ACC112 (cell line): ENCODE measurements around the gene AGAP1.

Experiments used
- H2AFZ ChIP-seq: fragments of 200-600 bp; sonication (generic); one replicate; pipeline ENCODE4 v1.6.0; 2017; ENCODE audit warnings: antibody characterized with exemption, low read length; ENCODE audit not compliant: unreplicated experiment
- H3K27ac ChIP-seq: fragments of 200-600 bp; sonication (generic); 2 replicates; pipeline ENCODE4 v1.5.1; 2014; ENCODE audit warnings: low read depth, mild to moderate bottlenecking, antibody characterized with exemption, low read length, moderate library complexity
- H3K27me3 ChIP-seq: fragments of 200-600 bp; sonication (generic); 2 replicates; pipeline ENCODE4 v1.6.1; 2014; ENCODE audit warnings: mild to moderate bottlenecking, antibody characterized with exemption, low read length, moderate library complexity, mixed read lengths; ENCODE audit not compliant: insufficient read depth
- H3K36me3 ChIP-seq: fragments of 200-600 bp; sonication (generic); 2 replicates; pipeline ENCODE4 v1.6.1; 2016; ENCODE audit warnings: mild to moderate bottlenecking, antibody characterized with exemption, low read length, moderate library complexity, mixed read lengths; ENCODE audit not compliant: insufficient read depth
- H3K4me1 ChIP-seq: fragments of 200-600 bp; sonication (generic); one replicate; pipeline ENCODE4 v1.6.1; 2016; ENCODE audit warnings: low read length, mixed read lengths; ENCODE audit not compliant: insufficient read depth, unreplicated experiment, control insufficient read depth
- H3K4me3 ChIP-seq: fragments of 200-600 bp; sonication (generic); 2 replicates; pipeline ENCODE4 v1.5.1; 2014; ENCODE audit warnings: mild to moderate bottlenecking, low read depth, low read length
- H3K79me2 ChIP-seq: fragments of 200-600 bp; sonication (generic); one replicate; pipeline ENCODE4 v1.6.0; 2016; ENCODE audit warnings: low read length; ENCODE audit not compliant: control insufficient read depth, unreplicated experiment, insufficient read depth

The AGAP1 gene

DNA sequence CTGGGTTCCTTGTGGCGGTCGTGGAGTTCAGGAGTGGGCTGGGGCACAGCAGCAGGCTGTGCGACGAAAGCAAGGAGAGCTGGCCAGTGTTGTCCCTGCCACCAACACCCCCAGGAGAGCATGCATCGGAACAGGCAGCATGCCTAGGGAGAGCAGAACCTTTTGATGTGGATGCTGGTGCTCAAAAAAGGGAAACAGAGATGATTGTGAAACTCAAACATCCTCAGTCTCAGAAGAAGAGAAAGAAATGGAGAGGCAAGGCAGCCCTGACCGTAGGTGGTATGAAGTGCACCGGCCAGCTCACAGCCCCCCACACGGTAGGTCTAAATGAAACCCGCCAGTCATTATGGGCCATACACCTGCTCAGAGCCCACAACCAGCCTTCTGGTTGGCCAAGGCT is 420.9 kb downstream of the AGAP1 start:
- H3K27ac ChIP-seq = no peak overlapping the region
- H3K4me1 ChIP-seq = no peaks in the 10 kb centered on the region
- no peaks in the 10 kb centered on the region for H3K79me2 ChIP-seq
- no peak overlapping the region for H3K4me3 ChIP-seq
- no peak overlapping the region for H2AFZ ChIP-seq
- no peaks in the 10 kb centered on the region for H3K27me3 ChIP-seq
- peaks cover 25% of the 10 kb centered on the region for H3K36me3 ChIP-seq

GRCh38 chr2:235917506-235917905 is 423.7 kb downstream of the AGAP1 start:
- Histone ChIP-seq H3K4me3 (no peak overlapping the region), H3K27ac (no peak overlapping the region), H2AFZ (no peak overlapping the region), H3K79me2 (no peaks in the 10 kb centered on the region), H3K27me3 (no peaks in the 10 kb centered on the region), H3K4me1 (no peaks in the 10 kb centered on the region), H3K36me3 (peaks cover 25% of the 10 kb centered on the region)

- Histone ChIP-seq H2AFZ (no peak overlapping the region), H3K4me1 (no peaks in the 10 kb centered on the region), H3K27me3 (no peaks in the 10 kb centered on the region), H3K36me3 (peaks cover 22% of the 10 kb centered on the region), H3K4me3 (no peak overlapping the region), H3K27ac (no peak overlapping the region), H3K79me2 (no peaks in the 10 kb centered on the region)
Observed at GRCh38 chr2:235918876-235919275, 425.0 kb downstream of the AGAP1 start.

GRCh38 chr2:235920216-235920865 is 426.5 kb downstream of the AGAP1 start:
- Histone ChIP-seq H3K4me1 (no peaks in the 10 kb centered on the region), H3K27ac (no peak overlapping the region), H3K27me3 (no peaks in the 10 kb centered on the region), H3K4me3 (no peak overlapping the region), H3K79me2 (no peaks in the 10 kb centered on the region), H3K36me3 (peaks cover 10% of the 10 kb centered on the region), H2AFZ (no peak overlapping the region)

- H2AFZ ChIP-seq = no peak overlapping the region
- no peaks in the 10 kb centered on the region for H3K36me3 ChIP-seq
- H3K79me2 ChIP-seq = no peaks in the 10 kb centered on the region
- no peaks in the 10 kb centered on the region for H3K27me3 ChIP-seq
- H3K4me3 ChIP-seq = no peak overlapping the region
- H3K4me1 ChIP-seq = no peaks in the 10 kb centered on the region
- H3K27ac ChIP-seq = no peak overlapping the region
Observed at GRCh38 chr2:235921508-235922191, 427.8 kb downstream of the AGAP1 start.

DNA sequence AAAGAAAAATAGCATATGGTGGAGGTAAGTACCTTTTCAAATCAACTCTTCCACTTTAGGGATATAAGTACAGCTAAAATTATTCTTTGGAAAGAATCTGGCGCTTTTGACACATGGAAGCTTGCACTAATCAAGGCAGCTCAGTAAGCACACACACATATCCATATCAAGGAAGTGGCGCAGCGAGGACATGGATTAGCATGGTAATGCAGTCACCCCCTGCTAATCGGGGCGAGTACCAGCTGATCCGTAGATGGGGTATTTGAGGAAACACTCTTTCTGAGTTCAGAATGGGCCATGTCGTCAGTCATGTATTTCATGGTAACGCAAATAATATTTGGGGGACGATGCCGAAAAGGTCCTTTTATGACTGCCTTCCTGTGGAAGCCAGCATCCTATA is 429.0 kb downstream of the AGAP1 start:
- Histone ChIP-seq H3K4me3 (no peak overlapping the region), H3K79me2 (no peaks in the 10 kb centered on the region), H3K27ac (no peak overlapping the region), H3K27me3 (no peaks in the 10 kb centered on the region), H3K4me1 (no peaks in the 10 kb centered on the region), H2AFZ (no peak overlapping the region), H3K36me3 (no peaks in the 10 kb centered on the region)

GRCh38 chr2:235923859-235924674 is 430.2 kb downstream of the AGAP1 start:
- Histone ChIP-seq H3K27ac (no peak overlapping the region), H3K4me3 (no peak overlapping the region), H3K79me2 (no peaks in the 10 kb centered on the region), H2AFZ (no peak overlapping the region), H3K36me3 (no peaks in the 10 kb centered on the region), H3K27me3 (no peaks in the 10 kb centered on the region), H3K4me1 (no peaks in the 10 kb centered on the region)

DNA sequence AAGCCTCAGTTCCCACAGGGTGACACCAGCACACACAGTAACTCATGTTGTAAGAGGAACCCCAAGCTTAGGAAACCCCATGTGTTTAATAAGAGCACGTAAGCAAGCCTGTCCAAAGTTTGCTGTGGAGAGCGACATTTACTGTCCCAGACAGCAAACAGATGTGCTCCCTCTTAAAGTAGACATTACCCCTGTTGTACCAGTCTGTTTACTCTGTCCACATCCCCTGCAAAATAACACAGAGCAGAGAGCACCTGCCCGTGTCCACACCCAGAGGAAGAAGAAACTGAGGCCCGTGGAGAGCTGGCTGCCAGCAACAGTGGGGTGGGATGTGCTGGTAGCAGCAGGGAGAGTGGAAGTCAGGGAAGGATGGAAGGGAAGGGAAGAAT is 430.8 kb downstream of the AGAP1 start:
- H3K27ac ChIP-seq = no peak overlapping the region

GRCh38 chr2:235925250-235925919 is 431.5 kb downstream of the AGAP1 start:
- Histone ChIP-seq H3K27ac (no peak overlapping the region), H3K4me3 (no peak overlapping the region), H3K79me2 (no peaks in the 10 kb centered on the region), H3K27me3 (no peaks in the 10 kb centered on the region), H2AFZ (no peak overlapping the region), H3K4me1 (no peaks in the 10 kb centered on the region), H3K36me3 (no peaks in the 10 kb centered on the region)

More for the DNA sequence above, 430.8 kb downstream of the AGAP1 start:
- H2AFZ ChIP-seq = no peak overlapping the region
- H3K79me2 ChIP-seq = no peaks in the 10 kb centered on the region
- no peak overlapping the region for H3K4me3 ChIP-seq
- H3K4me1 ChIP-seq = no peaks in the 10 kb centered on the region
- no peaks in the 10 kb centered on the region for H3K27me3 ChIP-seq
- no peaks in the 10 kb centered on the region for H3K36me3 ChIP-seq

DNA sequence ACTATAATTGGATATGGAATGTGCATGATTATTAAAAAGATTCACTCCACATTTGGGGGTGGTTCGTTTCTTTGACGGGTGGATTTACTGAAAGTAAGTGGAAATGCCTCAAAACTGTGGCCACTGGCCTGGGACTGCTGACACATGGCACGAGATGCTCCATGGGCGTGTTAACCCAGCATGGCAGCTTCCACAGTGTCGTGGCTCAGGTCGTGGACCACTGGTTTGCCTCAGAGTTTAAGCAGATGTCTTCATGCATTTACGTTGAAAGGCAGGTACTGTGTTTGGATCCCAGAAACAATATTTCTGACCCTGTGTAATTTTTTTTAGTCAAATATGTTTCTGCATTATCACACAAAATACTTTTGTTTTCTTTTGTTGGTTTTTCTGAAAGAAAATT is 432.4 kb downstream of the AGAP1 start:
- H3K4me1 ChIP-seq = no peaks in the 10 kb centered on the region
- no peak overlapping the region for H2AFZ ChIP-seq
- H3K4me3 ChIP-seq = no peak overlapping the region
- no peaks in the 10 kb centered on the region for H3K36me3 ChIP-seq
- H3K27me3 ChIP-seq = no peaks in the 10 kb centered on the region
- H3K27ac ChIP-seq = no peak overlapping the region
- no peaks in the 10 kb centered on the region for H3K79me2 ChIP-seq
